IPS-18c (cell line): ENCODE data around the gene SURF4.
A peak's percentile ranks its signal among the peaks of the same experiment; 100 is the strongest.

ENCODE experiments used
- H3K4me3 ChIP-seq: 2 replicates; pipeline ENCODE4 v1.7.0; 2013; ENCODE audit warnings: low read depth, mild to moderate bottlenecking, low read length, moderate library complexity; ENCODE audit not compliant: insufficient read depth
- H3K9me3 ChIP-seq: one replicate; pipeline ENCODE4 v1.6.1; 2013; ENCODE audit warnings: mild to moderate bottlenecking, low read length, moderate library complexity; ENCODE audit not compliant: control insufficient read depth, insufficient read depth

The SURF4 gene

GRCh38 chr9:133361507-133362092, 14.3 kb downstream of the SURF4 start:
- peaks cover 2% of the 10 kb centered on the region for H3K9me3 ChIP-seq
- H3K4me3 ChIP-seq = no peak overlapping the region

- Histone ChIP-seq H3K4me3 (no peak overlapping the region), H3K9me3 (peaks cover 2% of the 10 kb centered on the region)
Measured at GRCh38 chr9:133360400-133361393, 15.2 kb downstream of the SURF4 start.

- peaks cover 2% of the 10 kb centered on the region for H3K9me3 ChIP-seq
- no peak overlapping the region for H3K4me3 ChIP-seq
Measured at GRCh38 chr9:133359399-133360175, 16.3 kb downstream of the SURF4 start.

GRCh38 chr9:133357656-133358055, 18.2 kb downstream of the SURF4 start:
- H3K9me3 ChIP-seq = peaks cover 2% of the 10 kb centered on the region
- peak overlapping the region; percentile 80; the same call in 1 of the 2 replicates for H3K4me3 ChIP-seq

GRCh38 chr9:133356391-133357091, 19.3 kb downstream of the SURF4 start, which contains the start of the genes SURF1 and SURF2:
Gene SURF1 (minus strand): TSS chr9:133356487. CDS start chr9:133356453, 34 bp downstream.
Gene SURF2 (plus strand): TSS chr9:133356550. CDS start chr9:133356593, 43 bp downstream.
- Histone ChIP-seq H3K9me3 (peaks cover 2% of the 10 kb centered on the region), H3K4me3 (peak within 1 kb of the TSS; percentile 80)

GRCh38 chr9:133355881-133356357, 19.9 kb downstream of the SURF4 start:
- Histone ChIP-seq H3K9me3 (peaks cover 2% of the 10 kb centered on the region), H3K4me3 (peak overlapping the region; percentile 80)

GRCh38 chr9:133354766-133355165, 21.1 kb downstream of the SURF4 start:
- no peak overlapping the region for H3K4me3 ChIP-seq
- no peaks in the 10 kb centered on the region for H3K9me3 ChIP-seq

- H3K4me3 ChIP-seq = no peak overlapping the region
Measured at GRCh38 chr9:133353548-133353947, 22.3 kb downstream of the SURF4 start.

GRCh38 chr9:133352635-133353340, 23.1 kb downstream of the SURF4 start:
- no peak overlapping the region for H3K4me3 ChIP-seq
- H3K9me3 ChIP-seq = peaks cover 2% of the 10 kb centered on the region

More at GRCh38 chr9:133353548-133353947, 22.3 kb downstream of the SURF4 start:
- peaks cover under 1% of the 10 kb centered on the region for H3K9me3 ChIP-seq

- Histone ChIP-seq H3K4me3 (no peak overlapping the region), H3K9me3 (peaks cover 2% of the 10 kb centered on the region)
Measured at GRCh38 chr9:133351908-133352634, 23.8 kb downstream of the SURF4 start.

GRCh38 chr9:133351526-133351907, 24.3 kb downstream of the SURF4 start:
- H3K9me3 ChIP-seq = peaks cover 2% of the 10 kb centered on the region

GRCh38 chr9:133349965-133350616, 25.8 kb downstream of the SURF4 start:
- H3K9me3 ChIP-seq = peaks cover 2% of the 10 kb centered on the region
- H3K4me3 ChIP-seq = peak overlapping the region; percentile 99; the same call in 1 of the 2 replicates

More at GRCh38 chr9:133351526-133351907, 24.3 kb downstream of the SURF4 start:
- no peak overlapping the region for H3K4me3 ChIP-seq

- peak overlapping the region; percentile 99 for H3K4me3 ChIP-seq
- H3K9me3 ChIP-seq = peaks cover 2% of the 10 kb centered on the region
Measured at GRCh38 chr9:133348718-133349573, 26.9 kb downstream of the SURF4 start.

- Histone ChIP-seq H3K9me3 (peaks cover 2% of the 10 kb centered on the region), H3K4me3 (peak within 1 kb of the TSS; percentile 99)
Measured at GRCh38 chr9:133347985-133348717, 27.7 kb downstream of the SURF4 start, which contains the start of the genes MED22 and RPL7A. Gene MED22 (minus strand): TSS chr9:133348131. CDS start chr9:133346662, 1,469 bp downstream. Gene RPL7A (plus strand): TSS chr9:133348218. CDS start chr9:133348244, 26 bp downstream.
